GM21717 (cell line): ENCODE data around the gene ARL4A.
"Not testable (repeated sequence)": the region's sequence is repeated elsewhere in the genome, so short reads cannot be mapped to it uniquely, and the experiment has no call there.

ENCODE experiments used
- ATAC-seq: cut with Tn5 transposase; IDR thresholded peaks from one replicate; pipeline ENCODE4 v1.9.1; 2021; ENCODE audit warnings: mild to moderate bottlenecking, moderate library complexity; ENCODE audit not compliant: unreplicated experiment

ARL4A gene

GRCh38 chr7:12661581-12661980, 25.9 kb upstream of the ARL4A start:
- no peak for ATAC-seq

DNA sequence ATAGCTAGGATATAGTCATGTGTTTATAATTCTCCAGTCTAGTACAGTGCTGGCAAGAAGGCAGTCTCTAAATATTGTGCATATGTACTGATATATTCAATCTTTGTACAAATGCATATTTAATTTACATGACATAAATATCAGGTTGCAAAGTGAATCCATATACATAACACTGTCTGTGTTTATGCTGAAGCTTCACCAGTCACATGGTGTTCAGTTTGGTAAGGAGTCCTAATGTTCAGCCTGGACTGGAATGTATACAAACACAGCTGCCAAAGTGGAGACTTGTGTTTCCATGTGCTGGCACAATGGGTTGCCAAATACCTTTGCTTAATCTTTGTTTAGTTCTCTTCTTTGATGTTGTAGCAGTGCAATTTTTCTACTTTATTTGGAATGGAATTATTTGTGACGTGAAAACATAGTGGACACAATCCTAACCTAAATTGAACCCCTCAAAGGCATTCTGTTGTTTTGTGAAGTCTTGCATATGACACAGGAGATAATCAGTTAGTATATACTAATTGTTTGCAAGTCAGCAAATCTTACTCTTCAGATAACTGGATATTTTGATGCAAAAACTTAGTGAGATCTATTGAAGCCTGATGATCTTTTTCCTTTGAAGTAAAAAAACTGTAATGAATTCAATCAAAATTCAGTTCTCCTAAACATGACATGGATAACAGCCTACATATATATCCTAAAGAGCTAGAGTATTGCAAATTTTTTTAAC, 17.3 kb upstream of the ARL4A start:
- no peak for ATAC-seq

DNA sequence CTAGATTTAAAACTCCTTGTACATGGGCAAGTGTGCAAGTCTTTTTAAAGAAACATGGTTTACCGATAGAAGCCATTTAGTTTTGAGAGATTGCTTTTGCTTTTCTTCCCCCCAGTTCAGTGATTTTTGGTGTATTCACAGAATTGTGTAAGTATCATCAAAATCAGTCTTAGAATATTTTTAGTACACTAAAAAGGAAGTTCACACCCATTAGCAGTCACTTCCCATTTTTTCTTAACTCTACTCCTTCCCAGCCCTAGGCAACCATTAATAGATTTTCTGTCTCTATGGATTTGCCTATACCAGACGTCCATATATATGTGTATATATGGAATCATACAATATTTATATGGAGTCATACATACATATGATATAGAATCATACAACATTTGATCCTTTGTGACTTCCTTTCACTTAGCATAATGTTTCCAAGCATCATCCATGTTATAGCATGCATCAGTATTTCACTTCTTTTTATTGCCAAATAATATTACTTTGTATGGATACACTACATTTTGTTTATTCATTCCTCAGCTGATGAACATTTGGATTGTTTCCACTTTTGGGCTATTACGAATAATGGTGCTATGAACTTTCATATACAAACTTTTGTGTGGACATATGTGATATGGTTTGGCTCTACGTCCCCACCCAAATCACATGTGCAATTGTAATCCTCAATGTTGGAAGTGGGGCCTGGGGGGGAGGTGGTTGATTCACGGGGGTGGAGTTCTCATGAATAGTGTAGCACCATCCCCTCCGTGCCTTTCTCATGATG, 16.5 kb upstream of the ARL4A start:
- no peak for ATAC-seq

DNA sequence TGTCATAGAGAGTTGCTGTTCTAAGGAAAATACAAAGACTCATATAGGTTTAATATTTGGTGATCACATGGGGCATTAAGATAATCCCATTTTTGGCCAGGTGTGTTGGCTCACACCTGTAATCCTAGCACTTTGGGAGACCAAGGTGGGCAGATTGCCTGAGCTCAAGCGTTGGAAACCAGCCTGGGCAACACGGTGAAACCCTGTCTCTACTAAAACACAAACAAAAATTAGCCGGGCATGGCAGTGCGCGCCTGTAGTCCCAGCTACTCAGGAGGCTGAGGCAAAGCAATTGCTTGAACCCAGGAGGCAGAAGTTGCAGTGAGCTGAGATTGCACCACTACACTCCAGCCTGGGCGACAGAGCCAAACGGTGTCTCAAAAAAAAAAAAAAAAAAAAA, 14.0 kb upstream of the ARL4A start:
- not testable (repeated sequence) for ATAC-seq

DNA sequence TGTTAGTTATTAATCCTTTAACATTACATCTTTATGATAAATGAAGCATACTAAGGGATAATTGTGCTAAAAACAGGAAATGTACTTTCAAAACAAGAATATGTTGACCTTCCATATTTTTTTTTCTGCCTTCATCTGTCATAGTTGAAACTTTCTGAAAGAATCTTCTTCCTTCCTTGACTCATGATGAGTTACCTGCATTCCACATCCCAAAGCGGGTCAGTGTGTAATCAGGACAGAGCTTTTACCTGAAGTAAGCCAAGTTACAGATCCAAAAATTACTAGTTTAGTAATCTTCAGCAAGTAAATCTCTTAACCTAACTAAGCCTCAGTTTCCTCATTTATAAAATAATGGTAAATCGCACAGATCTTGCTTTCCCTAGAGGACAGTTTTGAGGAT, 13.4 kb upstream of the ARL4A start:
- ATAC-seq: no peak

GRCh38 chr7:12674861-12675260, 12.6 kb upstream of the ARL4A start:
- peak; percentile 59 for ATAC-seq

- ATAC-seq: no peak
Measured at GRCh38 chr7:12683678-12684585, 3.5 kb upstream of the ARL4A start.

- ATAC-seq: no peak
Measured at GRCh38 chr7:12684733-12685132, 2.7 kb upstream of the ARL4A start.

GRCh38 chr7:12685550-12685949, 1.9 kb upstream of the ARL4A start:
- ATAC-seq: no peak

- peak; percentile 92 for ATAC-seq
Measured at GRCh38 chr7:12686234-12686890, 1.1 kb upstream of the ARL4A start.

DNA sequence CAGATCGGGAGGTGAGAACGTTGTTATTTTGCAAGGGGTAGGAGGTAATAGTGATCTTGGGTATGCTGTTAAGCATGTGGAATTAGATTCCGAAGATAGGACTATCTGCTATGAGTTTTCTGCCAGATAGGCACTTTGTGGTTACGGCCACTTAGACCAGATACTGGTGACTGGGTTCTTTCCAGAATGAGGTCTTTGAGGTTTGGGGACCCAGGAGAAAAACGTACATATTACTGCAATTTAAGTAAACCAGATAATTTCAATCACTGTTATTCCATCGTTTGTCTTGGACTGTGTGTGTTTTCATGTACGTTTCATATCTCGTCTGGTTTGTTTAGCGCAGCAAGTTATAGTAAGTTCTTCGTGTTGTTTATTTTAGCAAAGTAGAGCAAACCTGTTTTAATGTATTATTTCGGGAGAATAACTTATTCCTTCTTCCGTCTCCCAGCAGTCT, 312 bp downstream of the ARL4A start:
- peak; percentile 0 for ATAC-seq

GRCh38 chr7:12688485-12689170, 1.2 kb downstream of the ARL4A start:
- ATAC-seq: not testable (repeated sequence)

DNA sequence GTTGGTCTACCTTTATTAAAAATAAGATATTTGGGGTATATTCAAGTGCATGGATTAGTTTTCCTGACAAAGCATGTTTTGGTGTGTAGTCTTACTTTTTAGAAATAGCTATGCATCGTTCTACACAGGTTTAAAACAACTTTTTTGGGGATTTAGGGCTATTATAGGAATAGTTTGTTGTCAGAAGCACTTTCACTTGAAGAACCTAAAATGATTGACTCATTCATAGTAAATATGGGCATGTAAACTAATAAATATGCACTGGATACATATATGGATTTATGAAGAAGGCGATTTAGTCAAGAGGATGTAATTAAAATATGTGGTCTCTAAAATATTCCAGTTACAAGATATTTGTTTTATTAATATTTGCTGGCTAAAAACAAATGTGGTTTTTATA, 2.0 kb downstream of the ARL4A start:
- ATAC-seq: no peak

DNA sequence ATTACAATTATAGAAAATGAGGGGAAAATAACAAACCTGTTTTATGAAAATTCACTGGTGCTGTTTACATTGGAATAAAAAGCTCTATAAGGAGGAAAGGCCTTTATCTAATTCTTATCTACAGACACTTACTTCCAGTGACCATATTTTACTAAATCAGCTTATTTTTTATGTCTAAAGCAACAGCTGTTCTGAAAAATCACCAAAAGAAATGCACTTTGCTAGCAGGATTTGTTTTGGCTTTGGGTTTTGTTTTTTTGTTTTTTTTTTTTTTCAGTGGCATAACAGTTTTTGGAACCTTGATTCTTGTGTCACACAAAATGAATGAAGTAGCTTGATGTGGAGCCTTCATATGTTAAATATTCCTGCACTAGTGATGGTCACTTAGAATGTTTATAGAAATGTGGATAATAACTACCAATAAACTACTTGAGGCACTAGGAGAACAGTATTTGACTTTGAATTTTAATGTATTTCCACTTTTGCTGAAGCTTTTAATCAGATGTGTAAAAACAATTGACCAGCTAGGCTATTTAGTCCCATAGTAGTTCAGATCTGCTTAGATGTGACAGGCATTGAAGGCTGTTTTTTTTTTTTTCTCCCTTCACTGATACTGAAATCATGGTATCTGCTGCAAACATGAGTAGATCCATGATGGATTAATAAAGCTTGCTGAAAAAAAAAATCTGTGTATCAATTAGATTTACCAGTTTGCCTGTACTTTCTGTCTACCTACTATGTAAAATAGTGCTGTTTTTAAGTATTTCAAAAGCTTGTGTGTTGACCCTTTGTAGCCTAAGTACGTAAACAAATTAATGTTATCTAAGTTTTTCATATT, 2.8 kb downstream of the ARL4A start:
- ATAC-seq: no peak

GRCh38 chr7:12691388-12691787, 4.0 kb downstream of the ARL4A start:
- ATAC-seq: not testable (repeated sequence)

- ATAC-seq: no peak
Measured at GRCh38 chr7:12692035-12692434, 4.6 kb downstream of the ARL4A start.

DNA sequence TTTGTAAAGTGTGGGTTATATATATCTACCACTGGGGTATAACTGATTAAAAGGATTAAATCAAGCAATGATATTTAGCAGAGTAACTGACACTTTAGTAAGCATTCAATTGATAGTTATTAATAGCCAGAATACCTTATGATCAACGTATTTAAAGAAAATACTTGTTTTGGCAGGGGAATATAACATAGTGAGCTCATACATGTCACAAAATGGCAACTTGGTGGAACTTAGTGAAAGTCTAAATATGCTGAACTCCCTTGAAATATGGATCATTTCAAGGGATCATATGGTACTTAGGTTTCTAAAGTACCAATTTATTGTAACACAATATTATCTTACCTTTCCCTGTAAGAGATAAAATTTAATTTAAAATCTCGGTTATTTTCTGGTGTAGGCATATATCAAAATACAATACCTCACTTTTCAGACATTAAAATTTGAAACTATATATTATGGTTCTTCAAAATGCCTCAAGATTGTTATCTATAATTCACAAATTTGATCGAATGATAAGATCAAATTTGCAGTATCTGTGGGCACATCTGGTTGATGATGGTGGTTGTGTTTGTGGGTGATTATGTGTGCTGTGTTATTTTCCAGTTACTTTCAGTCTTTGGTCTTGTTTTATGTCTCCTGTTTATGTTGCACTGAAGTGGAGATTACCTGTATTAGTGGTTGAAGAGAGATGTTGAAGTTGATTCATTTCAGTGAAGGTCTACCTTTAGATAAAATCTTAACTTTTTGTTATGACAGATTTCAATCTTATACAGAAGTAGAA, 5.2 kb downstream of the ARL4A start:
- no peak for ATAC-seq

GRCh38 chr7:12694817-12695216, 7.4 kb downstream of the ARL4A start:
- ATAC-seq: no peak
